Measurements from ENCODE around the gene LENG9. TPM values are rescaled to one million over a fixed set of nuclear protein-coding genes. Genes with fewer than 3 reads are reported as not detected.

The LENG9 gene
- total and polyA plus RNA-seq, 2 of the 13 experiments (the other 11 are each of a cell fraction or from before 2014, with no cell fraction given) = 0.75 to 2.9 TPM

DNA sequence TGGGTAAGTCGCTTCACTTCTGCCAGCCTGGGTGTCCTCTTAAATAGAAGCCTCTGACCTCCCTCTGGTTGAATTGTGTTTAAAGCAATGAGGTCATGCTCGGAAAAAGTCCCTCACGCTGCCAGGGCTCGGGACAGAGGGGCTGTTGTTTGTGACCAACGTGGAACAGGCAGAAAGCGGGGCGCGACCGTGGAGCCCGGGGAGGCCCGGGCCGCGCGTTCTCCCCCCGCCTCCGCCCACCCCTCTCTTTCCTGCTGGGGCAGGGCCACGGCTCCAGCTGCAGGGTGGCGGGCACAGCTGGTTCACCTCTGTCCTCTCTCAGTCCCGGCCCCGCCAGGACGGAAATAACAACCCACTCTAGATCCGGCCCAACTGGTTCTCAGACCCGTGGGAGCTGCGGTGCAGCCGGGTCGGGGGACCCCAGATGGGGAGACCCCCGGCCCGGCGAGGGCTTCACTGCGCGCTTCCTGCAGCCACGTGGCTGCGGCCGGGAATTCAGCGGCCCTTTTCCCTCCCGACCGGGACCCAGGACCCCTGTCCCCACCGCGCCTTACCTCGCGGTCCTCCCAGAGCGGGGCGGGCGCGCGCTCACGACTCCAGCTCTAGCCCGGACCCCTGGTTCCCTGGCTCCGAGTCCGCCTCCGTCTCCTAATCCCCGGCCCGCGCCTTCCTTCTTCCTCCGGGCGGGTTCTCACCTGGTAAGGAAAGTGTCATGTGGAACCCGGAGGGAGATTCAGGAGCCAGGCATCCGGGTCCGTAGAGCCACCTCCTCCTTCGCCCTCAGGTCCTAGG lies 7.6 kb upstream of the LENG9 start (continued):
- TF ChIP-seq, protein P1, sequence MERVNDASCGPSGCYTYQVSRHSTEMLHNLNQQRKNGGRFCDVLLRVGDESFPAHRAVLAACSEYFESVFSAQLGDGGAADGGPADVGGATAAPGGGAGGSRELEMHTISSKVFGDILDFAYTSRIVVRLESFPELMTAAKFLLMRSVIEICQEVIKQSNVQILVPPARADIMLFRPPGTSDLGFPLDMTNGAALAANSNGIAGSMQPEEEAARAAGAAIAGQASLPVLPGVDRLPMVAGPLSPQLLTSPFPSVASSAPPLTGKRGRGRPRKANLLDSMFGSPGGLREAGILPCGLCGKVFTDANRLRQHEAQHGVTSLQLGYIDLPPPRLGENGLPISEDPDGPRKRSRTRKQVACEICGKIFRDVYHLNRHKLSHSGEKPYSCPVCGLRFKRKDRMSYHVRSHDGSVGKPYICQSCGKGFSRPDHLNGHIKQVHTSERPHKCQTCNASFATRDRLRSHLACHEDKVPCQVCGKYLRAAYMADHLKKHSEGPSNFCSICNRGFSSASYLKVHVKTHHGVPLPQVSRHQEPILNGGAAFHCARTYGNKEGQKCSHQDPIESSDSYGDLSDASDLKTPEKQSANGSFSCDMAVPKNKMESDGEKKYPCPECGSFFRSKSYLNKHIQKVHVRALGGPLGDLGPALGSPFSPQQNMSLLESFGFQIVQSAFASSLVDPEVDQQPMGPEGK (CRISPR knock-in tag; IDR thresholded peaks at IDR 0.05) = no peak
- TF ChIP-seq NFKBIZ (CRISPR knock-in tag; IDR thresholded peaks at IDR 0.05) (no peak), ZMAT3 (CRISPR knock-in tag; conservative IDR thresholded peaks at IDR 0.05) (no peak), ZMAT5 (CRISPR knock-in tag; IDR thresholded peaks at IDR 0.05; ENCODE audit: borderline replicate concordance, low read depth) (no peak), SNAI1 (CRISPR knock-in tag; IDR thresholded peaks at IDR 0.05; ENCODE audit: borderline replicate concordance) (no peak), GPN1 (CRISPR knock-in tag; IDR thresholded peaks at IDR 0.05; ENCODE audit: borderline replicate concordance) (no peak), ZSCAN30 (CRISPR knock-in tag; IDR thresholded peaks at IDR 0.05) (no peak), YEATS4 (CRISPR knock-in tag; IDR thresholded peaks at IDR 0.05; ENCODE audit: borderline replicate concordance) (no peak), ZNF136 (CRISPR knock-in tag; IDR thresholded peaks at IDR 0.05; ENCODE audit: low read depth) (no peak), PHF8 (CRISPR knock-in tag; IDR thresholded peaks at IDR 0.05) (0 out of 2 replicates have a peak, but pooled peaks have one; percentile 13), ZNF414 (CRISPR knock-in tag; IDR thresholded peaks at IDR 0.05) (no peak), RBFOX2 (IDR thresholded peaks at IDR 0.05; ENCODE audit: low read depth, low read length) (peak; percentile 56; the same call in 1 of the 2 replicates), KDM6A (CRISPR knock-in tag; IDR thresholded peaks at IDR 0.05; ENCODE audit: low read depth) (no peak), ZNF17 (CRISPR knock-in tag; IDR thresholded peaks at IDR 0.05) (no peak), ZKSCAN5 (CRISPR knock-in tag; IDR thresholded peaks at IDR 0.05) (no peak), ZNF780A (CRISPR knock-in tag; IDR thresholded peaks at IDR 0.05) (no peak), DMTF1 (CRISPR knock-in tag; IDR thresholded peaks at IDR 0.05) (no peak), ZNF234 (CRISPR knock-in tag; conservative IDR thresholded peaks at IDR 0.05) (no peak), MYNN (CRISPR knock-in tag; IDR thresholded peaks at IDR 0.05; ENCODE audit: low read depth) (no peak)
- TF ChIP-seq, protein P2, sequence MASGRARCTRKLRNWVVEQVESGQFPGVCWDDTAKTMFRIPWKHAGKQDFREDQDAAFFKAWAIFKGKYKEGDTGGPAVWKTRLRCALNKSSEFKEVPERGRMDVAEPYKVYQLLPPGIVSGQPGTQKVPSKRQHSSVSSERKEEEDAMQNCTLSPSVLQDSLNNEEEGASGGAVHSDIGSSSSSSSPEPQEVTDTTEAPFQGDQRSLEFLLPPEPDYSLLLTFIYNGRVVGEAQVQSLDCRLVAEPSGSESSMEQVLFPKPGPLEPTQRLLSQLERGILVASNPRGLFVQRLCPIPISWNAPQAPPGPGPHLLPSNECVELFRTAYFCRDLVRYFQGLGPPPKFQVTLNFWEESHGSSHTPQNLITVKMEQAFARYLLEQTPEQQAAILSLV (CRISPR knock-in tag; IDR thresholded peaks at IDR 0.05; ENCODE audit: borderline replicate concordance) = 0 out of 2 replicates have a peak, but pooled peaks have one; percentile 30
- TF ChIP-seq, protein P3, sequence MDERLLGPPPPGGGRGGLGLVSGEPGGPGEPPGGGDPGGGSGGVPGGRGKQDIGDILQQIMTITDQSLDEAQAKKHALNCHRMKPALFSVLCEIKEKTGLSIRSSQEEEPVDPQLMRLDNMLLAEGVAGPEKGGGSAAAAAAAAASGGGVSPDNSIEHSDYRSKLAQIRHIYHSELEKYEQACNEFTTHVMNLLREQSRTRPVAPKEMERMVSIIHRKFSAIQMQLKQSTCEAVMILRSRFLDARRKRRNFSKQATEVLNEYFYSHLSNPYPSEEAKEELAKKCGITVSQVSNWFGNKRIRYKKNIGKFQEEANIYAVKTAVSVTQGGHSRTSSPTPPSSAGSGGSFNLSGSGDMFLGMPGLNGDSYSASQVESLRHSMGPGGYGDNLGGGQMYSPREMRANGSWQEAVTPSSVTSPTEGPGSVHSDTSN (CRISPR knock-in tag; IDR thresholded peaks at IDR 0.05) = no peak
- TF ChIP-seq, protein P4, sequence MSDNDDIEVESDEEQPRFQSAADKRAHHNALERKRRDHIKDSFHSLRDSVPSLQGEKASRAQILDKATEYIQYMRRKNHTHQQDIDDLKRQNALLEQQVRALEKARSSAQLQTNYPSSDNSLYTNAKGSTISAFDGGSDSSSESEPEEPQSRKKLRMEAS (IDR thresholded peaks at IDR 0.05) = peak; percentile 51

Data from HepG2 (cell line).